Islet precursor cell (in vitro differentiated cells): ENCODE measurements around the gene TRAPPC2B.
"Not testable (repeated sequence)": the region's sequence is repeated elsewhere in the genome, so short reads cannot be mapped to it uniquely, and the experiment has no call there.

Experiments used
- DNase-seq: peaks from one replicate; pipeline ENCODE4 v3.0.0-alpha.2; 2018

The TRAPPC2B gene

DNA sequence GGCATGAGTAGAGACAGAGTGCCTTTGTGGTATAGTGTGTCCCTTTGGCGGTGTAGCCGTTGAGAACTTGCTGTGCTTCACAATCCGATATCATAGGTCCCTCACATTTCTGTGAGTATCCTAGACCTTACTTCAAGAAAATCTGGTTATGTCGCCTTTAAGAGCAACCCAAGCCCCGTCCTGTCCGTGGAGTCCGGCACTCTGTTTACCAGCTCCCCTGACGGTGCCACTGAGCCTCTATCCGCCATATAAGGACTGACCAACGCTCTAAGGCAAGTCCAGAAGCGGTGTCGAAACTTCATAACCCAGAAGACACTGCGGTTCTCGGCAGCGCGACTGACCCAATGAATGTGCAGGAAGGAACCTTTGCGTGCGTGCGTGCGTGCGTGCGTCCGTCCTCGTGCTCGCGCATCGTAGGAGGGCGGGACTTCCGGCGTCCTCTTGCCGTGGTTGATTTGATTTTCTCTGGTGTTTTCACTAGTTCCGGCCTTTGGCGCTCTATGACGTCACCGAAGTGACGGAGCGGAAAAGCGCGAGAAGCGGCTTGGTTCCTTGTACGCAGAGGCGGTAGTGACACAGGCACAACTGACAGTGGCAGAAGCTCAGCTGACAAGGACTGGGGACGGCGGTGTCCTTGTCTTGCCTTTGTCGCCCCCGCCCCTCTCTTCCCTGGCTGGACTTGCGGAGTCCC, at the start of gene TRAPPC2B, which contains the start of gene ZNF547:
Gene TRAPPC2B, plus strand, starts transcription at position 555 of the 691 bp plus-strand sequence. CDS start 1,283 bp downstream, outside the sequence.
Gene ZNF547, plus strand, starts transcription at position 555 of the 691 bp plus-strand sequence. CDS start 5,005 bp downstream, outside the sequence.
- peak; percentile 100 for DNase-seq

GRCh38 chr19:57314146-57314545, 49.2 kb upstream of the TRAPPC2B start:
- no peak for DNase-seq

GRCh38 chr19:57317503-57317902, 45.8 kb upstream of the TRAPPC2B start:
- no peak for DNase-seq

GRCh38 chr19:57319869-57320179, 43.5 kb upstream of the TRAPPC2B start:
- DNase-seq: no peak

- peak; percentile 98 for DNase-seq
Observed at GRCh38 chr19:57320180-57321084, 42.9 kb upstream of the TRAPPC2B start, which contains the start of gene ZNF543. Gene ZNF543 (plus strand): TSS chr19:57320472. CDS start chr19:57320854, 382 bp downstream.

DNA sequence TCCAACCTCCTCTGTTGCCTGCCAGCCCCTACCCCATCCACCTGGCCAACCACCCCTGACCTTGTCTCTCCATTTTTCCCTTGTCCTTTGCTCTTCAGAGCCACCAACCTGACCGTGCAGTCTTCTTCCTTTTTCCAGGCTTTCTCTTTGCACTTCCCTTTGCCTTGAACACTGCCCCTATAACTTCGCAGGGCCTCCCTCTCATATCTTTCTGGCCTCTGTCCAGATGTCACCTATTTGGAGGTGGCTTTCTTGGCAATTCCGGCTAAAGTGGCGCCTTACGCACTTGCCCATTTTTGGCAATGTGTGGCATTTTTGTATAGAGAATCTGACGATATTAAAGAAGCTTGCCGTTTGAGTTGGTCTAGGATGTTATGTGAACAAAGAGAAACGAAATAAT, 42.2 kb upstream of the TRAPPC2B start:
- DNase-seq: no peak

- DNase-seq: no peak
Observed at GRCh38 chr19:57321751-57322150, 41.6 kb upstream of the TRAPPC2B start.

DNA sequence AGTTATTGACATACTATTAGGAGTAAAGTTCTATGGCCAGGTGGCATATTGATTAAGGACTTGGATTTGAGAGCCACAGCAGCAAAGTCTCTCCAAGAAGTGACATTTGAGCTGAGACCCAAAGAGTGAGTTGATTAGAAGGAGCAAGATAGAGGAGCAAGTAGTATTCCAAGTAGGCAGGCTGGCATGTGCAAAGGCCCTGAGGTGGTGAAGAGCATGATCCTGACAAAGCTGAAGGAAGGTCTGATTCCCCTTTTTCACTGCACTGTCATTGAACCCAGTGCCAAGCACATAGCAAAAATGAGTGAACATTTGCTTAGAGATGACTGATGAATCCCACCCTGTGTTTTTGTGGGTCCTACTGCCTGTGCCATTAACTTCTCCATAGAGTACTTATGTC, 38.4 kb upstream of the TRAPPC2B start:
- DNase-seq: no peak

DNA sequence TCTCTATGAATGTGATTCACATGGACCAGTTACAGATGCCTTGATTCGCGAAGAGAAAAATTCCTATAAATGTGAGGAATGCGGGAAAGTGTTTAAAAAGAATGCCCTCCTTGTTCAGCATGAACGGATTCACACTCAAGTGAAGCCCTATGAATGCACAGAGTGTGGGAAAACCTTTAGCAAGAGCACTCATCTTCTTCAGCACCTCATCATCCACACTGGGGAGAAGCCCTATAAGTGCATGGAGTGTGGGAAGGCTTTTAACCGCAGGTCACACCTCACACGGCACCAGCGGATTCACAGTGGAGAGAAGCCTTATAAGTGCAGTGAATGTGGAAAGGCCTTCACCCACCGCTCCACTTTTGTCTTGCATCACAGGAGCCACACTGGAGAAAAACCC, 35.4 kb upstream of the TRAPPC2B start:
- DNase-seq: no peak

GRCh38 chr19:57334191-57334590, 29.2 kb upstream of the TRAPPC2B start:
- no peak for DNase-seq

DNA sequence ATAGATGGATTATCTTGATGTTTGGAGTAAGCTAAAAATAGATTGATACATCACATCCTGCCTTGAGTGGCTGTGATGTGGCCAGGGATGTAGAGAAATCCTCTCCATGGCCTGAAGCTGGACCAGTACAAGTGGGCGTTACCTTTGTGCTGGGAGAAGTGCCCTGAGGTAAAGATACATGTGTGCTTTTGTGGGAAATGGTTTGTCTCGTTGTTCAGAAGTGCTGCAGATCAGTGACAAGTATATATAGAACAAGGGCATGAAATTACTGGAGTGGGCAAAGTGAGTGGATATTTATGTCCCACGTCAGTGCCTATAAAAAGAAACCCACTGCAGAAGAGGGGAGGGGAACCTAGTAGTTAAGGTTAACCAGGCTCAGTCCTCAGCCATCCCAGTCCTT, 24.5 kb upstream of the TRAPPC2B start:
- no peak for DNase-seq

- DNase-seq: no peak
Observed at GRCh38 chr19:57342582-57342981, 20.8 kb upstream of the TRAPPC2B start.

DNA sequence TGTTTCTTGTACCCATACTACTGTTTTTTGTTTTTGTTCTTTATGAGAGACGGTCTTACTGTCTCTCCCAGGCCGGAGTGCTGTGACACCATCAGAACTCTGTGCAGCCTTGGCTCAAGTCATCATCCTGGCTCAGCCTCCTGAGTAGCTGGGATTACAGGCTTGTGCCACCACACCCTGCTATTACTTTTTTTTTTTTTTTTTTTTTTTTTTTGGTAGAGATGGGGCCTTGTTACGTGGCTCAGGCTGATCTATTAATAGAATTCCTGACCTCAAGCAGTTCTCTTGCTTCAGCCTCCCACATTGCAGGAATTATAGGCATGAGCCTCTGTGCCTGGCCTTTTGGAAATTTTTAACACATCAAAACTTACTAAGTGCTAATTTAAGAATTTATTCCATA, 15.2 kb upstream of the TRAPPC2B start:
- no peak for DNase-seq

- peak; percentile 97 for DNase-seq
Observed at GRCh38 chr19:57350877-57351805, 12.2 kb upstream of the TRAPPC2B start, which contains the start of gene ZNF304. Gene ZNF304 (plus strand): TSS chr19:57351271. CDS start chr19:57351665, 394 bp downstream.

DNA sequence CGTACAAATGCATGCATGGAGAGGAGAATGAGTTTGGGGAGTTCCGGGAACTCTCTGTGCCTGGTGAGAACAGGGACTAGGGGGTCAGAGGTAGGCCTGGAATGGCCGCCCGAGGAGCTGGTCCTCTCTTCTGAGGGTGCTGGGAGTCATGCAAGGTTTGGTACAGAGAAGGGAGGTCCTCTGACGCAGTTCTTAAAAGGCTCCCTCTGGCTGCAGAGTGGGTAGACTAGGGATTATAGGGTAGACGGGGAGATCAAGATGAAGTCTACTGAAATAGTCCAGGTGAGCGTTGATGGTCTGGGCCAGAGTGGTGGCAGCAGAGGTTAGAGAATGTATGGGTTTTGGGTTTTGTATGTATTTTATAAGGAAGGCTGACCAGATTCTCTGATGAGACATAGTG, 11.5 kb upstream of the TRAPPC2B start:
- DNase-seq: no peak

- DNase-seq: no peak
Observed at GRCh38 chr19:57355916-57356315, 7.4 kb upstream of the TRAPPC2B start.

GRCh38 chr19:57357406-57357805, 5.9 kb upstream of the TRAPPC2B start:
- no peak for DNase-seq

GRCh38 chr19:57359300-57359699, 4.1 kb upstream of the TRAPPC2B start:
- no peak for DNase-seq

GRCh38 chr19:57362419-57362818, 932 bp upstream of the TRAPPC2B start:
- DNase-seq: no peak

GRCh38 chr19:57363688-57364181, 384 bp downstream of the TRAPPC2B start:
- DNase-seq: no peak

GRCh38 chr19:57366776-57367175, 3.4 kb downstream of the TRAPPC2B start:
- DNase-seq: no peak

- no peak for DNase-seq
Observed at GRCh38 chr19:57374179-57374578, 10.8 kb downstream of the TRAPPC2B start.

GRCh38 chr19:57374647-57375046, 11.3 kb downstream of the TRAPPC2B start:
- not testable (repeated sequence) for DNase-seq
